GM18498 (cell line): ENCODE results near the gene AFDN.

Experiments
- ATAC-seq: cut with Tn5 transposase; IDR thresholded peaks from one replicate; pipeline ENCODE4 v1.9.1; 2021; ENCODE audit warnings: mild to moderate bottlenecking, moderate library complexity; ENCODE audit not compliant: unreplicated experiment

Gene AFDN

GRCh38 chr6:167912494-167912893, 85.8 kb downstream of the AFDN start:
- no peak for ATAC-seq

GRCh38 chr6:167913699-167914098, 87.0 kb downstream of the AFDN start:
- no peak for ATAC-seq

- no peak for ATAC-seq
Observed at GRCh38 chr6:167915139-167915538, 88.4 kb downstream of the AFDN start.

GRCh38 chr6:167917551-167918154, 90.9 kb downstream of the AFDN start:
- ATAC-seq = no peak

- no peak for ATAC-seq
Observed at GRCh38 chr6:167918548-167919278, 92.0 kb downstream of the AFDN start.

- ATAC-seq = no peak
Observed at GRCh38 chr6:167919349-167919748, 92.6 kb downstream of the AFDN start.

- no peak for ATAC-seq
Observed at GRCh38 chr6:167920165-167920564, 93.5 kb downstream of the AFDN start.

- ATAC-seq = no peak
Observed at GRCh38 chr6:167921831-167922230, 95.1 kb downstream of the AFDN start.

GRCh38 chr6:167925026-167925425, 98.3 kb downstream of the AFDN start:
- no peak for ATAC-seq

GRCh38 chr6:167927246-167927645, 100.5 kb downstream of the AFDN start:
- ATAC-seq = no peak

- ATAC-seq = no peak
Observed at GRCh38 chr6:167928111-167928510, 101.4 kb downstream of the AFDN start.

- no peak for ATAC-seq
Observed at GRCh38 chr6:167930295-167930694, 103.6 kb downstream of the AFDN start.

GRCh38 chr6:167932468-167933276, 106.0 kb downstream of the AFDN start:
- ATAC-seq = no peak

- ATAC-seq = no peak
Observed at GRCh38 chr6:167933290-167933689, 106.6 kb downstream of the AFDN start.

GRCh38 chr6:167933847-167934246, 107.1 kb downstream of the AFDN start:
- ATAC-seq = no peak

GRCh38 chr6:167934426-167934864, 107.7 kb downstream of the AFDN start:
- no peak for ATAC-seq

GRCh38 chr6:167936051-167936450, 109.3 kb downstream of the AFDN start:
- no peak for ATAC-seq

- no peak for ATAC-seq
Observed at GRCh38 chr6:167937301-167937700, 110.6 kb downstream of the AFDN start.

GRCh38 chr6:167937948-167938911, 111.5 kb downstream of the AFDN start:
- ATAC-seq = no peak

GRCh38 chr6:167941822-167942221, 115.1 kb downstream of the AFDN start:
- ATAC-seq = no peak

- no peak for ATAC-seq
Observed at GRCh38 chr6:167944130-167944529, 117.4 kb downstream of the AFDN start.
